Ishikawa (cell line): ENCODE results near the gene ATP6AP1.
A peak's percentile ranks its signal among the peaks of the same experiment; 100 is the strongest.

Experiments used
- CEBPB ChIP-seq: IDR thresholded peaks from 2 replicates; pipeline ENCODE4 v1.6.1; 2012
- CREB1 ChIP-seq: IDR thresholded peaks from 2 replicates; pipeline ENCODE4 v1.6.1; 2012; ENCODE audit warnings: low read depth
- EGR1 ChIP-seq: IDR thresholded peaks from 2 replicates; pipeline ENCODE4 v1.6.1; 2012
- EP300 ChIP-seq: IDR thresholded peaks from 2 replicates; pipeline ENCODE4 v1.6.1; 2012; ENCODE audit warnings: borderline replicate concordance
- FOXM1 ChIP-seq: IDR thresholded peaks from 2 replicates; pipeline ENCODE4 v1.6.1; 2012; ENCODE audit warnings: low read depth, borderline replicate concordance
- NFIC ChIP-seq: IDR thresholded peaks from 2 replicates; pipeline ENCODE4 v1.6.1; 2012
- RAD21 ChIP-seq: IDR thresholded peaks from 2 replicates; pipeline ENCODE4 v1.6.1; 2012; ENCODE audit warnings: low read depth
- TAF1 ChIP-seq: IDR thresholded peaks from 2 replicates; pipeline ENCODE4 v1.6.1; 2012; ENCODE audit warnings: low read depth, mild to moderate bottlenecking
- TCF12 ChIP-seq: IDR thresholded peaks from 2 replicates; pipeline ENCODE4 v1.6.1; 2012; ENCODE audit warnings: low read depth
- TEAD4 ChIP-seq: IDR thresholded peaks from 2 replicates; pipeline ENCODE4 v1.6.1; 2012
- YY1 ChIP-seq: IDR thresholded peaks from 2 replicates; pipeline ENCODE4 v1.6.1; 2012; ENCODE audit warnings: low read depth
- ZBTB7A ChIP-seq: IDR thresholded peaks from 2 replicates; pipeline ENCODE4 v1.6.1; 2012; ENCODE audit warnings: low read depth
- TF ChIP-seq, protein P1 (sequence below): IDR thresholded peaks from 2 replicates; pipeline ENCODE4 v1.6.1; 2012
- TF ChIP-seq, protein P2 (sequence below): IDR thresholded peaks from 2 replicates; pipeline ENCODE4 v1.6.1; 2012; ENCODE audit warnings: low read depth, mild to moderate bottlenecking
- TF ChIP-seq, protein P3 (sequence below): IDR thresholded peaks from 2 replicates; pipeline ENCODE4 v1.6.1; 2012

The ATP6AP1 gene

DNA sequence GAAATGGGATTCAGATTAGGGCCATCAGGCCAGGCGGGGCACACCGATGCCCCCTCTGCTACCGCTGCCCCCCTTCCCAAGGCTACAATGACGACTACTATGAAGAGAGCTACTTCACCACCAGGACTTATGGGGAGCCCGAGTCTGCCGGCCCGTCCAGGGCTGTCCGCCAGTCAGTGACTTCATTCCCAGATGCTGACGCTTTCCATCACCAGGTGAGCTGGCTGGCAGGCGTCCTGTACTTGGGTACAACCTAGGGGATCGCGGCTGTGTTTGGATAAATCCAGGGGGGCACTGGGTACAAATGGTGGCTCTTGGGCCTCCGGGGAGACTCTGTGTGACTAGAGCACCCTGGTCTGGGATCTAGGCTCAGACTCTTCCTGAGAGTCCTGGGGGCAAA is 48.3 kb upstream of the ATP6AP1 start:
- TF ChIP-seq YY1: no peak

DNA sequence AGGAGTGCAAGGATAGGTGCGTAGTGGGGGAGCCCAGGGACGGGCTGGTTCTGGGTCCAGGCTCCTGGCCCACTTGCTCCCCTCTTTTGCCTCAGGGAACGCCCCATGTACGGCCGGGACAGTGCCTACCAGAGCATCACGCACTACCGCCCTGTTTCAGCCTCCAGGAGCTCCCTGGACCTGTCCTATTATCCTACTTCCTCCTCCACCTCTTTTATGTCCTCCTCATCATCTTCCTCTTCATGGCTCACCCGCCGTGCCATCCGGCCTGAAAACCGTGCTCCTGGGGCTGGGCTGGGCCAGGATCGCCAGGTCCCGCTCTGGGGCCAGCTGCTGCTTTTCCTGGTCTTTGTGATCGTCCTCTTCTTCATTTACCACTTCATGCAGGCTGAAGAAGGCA is 47.7 kb upstream of the ATP6AP1 start:
- TF ChIP-seq EGR1 (no peak), YY1 (no peak), CREB1 (no peak), CEBPB (no peak), TCF12 (no peak), NFIC (no peak), ZBTB7A (no peak), TEAD4 (no peak), TAF1 (no peak), EP300 (no peak)
- TF ChIP-seq, protein P1, sequence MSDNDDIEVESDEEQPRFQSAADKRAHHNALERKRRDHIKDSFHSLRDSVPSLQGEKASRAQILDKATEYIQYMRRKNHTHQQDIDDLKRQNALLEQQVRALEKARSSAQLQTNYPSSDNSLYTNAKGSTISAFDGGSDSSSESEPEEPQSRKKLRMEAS: no peak
- TF ChIP-seq, protein P2, sequence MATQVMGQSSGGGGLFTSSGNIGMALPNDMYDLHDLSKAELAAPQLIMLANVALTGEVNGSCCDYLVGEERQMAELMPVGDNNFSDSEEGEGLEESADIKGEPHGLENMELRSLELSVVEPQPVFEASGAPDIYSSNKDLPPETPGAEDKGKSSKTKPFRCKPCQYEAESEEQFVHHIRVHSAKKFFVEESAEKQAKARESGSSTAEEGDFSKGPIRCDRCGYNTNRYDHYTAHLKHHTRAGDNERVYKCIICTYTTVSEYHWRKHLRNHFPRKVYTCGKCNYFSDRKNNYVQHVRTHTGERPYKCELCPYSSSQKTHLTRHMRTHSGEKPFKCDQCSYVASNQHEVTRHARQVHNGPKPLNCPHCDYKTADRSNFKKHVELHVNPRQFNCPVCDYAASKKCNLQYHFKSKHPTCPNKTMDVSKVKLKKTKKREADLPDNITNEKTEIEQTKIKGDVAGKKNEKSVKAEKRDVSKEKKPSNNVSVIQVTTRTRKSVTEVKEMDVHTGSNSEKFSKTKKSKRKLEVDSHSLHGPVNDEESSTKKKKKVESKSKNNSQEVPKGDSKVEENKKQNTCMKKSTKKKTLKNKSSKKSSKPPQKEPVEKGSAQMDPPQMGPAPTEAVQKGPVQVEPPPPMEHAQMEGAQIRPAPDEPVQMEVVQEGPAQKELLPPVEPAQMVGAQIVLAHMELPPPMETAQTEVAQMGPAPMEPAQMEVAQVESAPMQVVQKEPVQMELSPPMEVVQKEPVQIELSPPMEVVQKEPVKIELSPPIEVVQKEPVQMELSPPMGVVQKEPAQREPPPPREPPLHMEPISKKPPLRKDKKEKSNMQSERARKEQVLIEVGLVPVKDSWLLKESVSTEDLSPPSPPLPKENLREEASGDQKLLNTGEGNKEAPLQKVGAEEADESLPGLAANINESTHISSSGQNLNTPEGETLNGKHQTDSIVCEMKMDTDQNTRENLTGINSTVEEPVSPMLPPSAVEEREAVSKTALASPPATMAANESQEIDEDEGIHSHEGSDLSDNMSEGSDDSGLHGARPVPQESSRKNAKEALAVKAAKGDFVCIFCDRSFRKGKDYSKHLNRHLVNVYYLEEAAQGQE: no peak
- TF ChIP-seq, protein P3, sequence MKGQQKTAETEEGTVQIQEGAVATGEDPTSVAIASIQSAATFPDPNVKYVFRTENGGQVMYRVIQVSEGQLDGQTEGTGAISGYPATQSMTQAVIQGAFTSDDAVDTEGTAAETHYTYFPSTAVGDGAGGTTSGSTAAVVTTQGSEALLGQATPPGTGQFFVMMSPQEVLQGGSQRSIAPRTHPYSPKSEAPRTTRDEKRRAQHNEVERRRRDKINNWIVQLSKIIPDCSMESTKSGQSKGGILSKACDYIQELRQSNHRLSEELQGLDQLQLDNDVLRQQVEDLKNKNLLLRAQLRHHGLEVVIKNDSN: no peak

DNA sequence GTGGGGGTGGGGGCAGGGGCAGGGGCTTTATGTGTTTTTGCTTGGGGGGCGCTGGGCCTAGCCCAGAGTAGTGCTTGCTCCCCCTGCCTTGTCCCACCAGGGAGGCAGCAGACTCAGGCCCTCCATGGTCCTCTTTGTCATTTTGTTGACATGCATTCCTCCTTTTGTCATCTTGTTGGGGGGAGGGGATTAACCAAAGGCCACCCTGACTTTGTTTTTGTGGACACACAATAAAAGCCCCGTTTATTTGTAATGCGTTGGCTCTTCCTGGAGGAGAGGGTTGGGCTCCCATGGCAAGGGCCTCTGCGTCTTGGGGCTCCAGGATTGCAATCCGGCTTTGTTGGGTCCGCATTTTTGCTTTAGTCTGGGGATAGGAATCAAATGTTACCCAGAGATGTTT is 47.2 kb upstream of the ATP6AP1 start:
- no peak for TF ChIP-seq EP300
- no peak for TF ChIP-seq CREB1
- no peak for TF ChIP-seq TAF1
- TF ChIP-seq FOXM1: no peak
- TF ChIP-seq ZBTB7A: no peak
- no peak for TF ChIP-seq TEAD4
- no peak for TF ChIP-seq NFIC
- no peak for TF ChIP-seq YY1
- TF ChIP-seq, protein P1: no peak
- TF ChIP-seq, protein P3: no peak
- TF ChIP-seq RAD21: no peak
- no peak for TF ChIP-seq TCF12
- TF ChIP-seq, protein P2: no peak
- no peak for TF ChIP-seq EGR1
- no peak for TF ChIP-seq CEBPB

DNA sequence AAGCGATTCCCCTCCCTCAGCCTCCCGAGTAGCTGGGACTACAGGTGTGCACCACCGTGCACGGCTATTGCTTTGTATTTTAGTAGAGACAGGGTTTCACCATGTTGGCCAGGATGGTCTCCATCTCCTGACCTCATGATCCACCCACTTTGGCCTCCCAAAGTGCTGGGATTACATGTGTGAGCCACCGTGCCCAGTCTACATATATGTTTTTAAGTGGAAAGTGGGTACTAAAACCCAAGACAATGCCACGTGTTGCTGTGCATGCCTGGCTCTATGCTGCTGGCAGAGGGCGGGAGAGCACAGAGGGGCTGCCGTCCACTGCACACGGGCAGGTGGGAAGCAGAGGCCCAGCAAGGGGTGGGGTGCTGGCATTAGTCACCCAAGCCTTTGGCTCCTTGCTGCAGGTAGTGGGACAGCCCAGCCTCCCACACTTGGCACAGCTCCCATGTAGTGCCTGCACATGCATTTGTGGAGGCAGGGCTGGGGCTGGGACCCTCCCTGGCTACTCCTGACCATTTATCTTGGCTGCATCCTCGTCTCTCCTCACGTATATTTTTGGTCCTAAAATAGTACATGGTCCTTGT is 45.9 kb upstream of the ATP6AP1 start:
- TF ChIP-seq NFIC (peak; percentile 39), CEBPB (no peak)

DNA sequence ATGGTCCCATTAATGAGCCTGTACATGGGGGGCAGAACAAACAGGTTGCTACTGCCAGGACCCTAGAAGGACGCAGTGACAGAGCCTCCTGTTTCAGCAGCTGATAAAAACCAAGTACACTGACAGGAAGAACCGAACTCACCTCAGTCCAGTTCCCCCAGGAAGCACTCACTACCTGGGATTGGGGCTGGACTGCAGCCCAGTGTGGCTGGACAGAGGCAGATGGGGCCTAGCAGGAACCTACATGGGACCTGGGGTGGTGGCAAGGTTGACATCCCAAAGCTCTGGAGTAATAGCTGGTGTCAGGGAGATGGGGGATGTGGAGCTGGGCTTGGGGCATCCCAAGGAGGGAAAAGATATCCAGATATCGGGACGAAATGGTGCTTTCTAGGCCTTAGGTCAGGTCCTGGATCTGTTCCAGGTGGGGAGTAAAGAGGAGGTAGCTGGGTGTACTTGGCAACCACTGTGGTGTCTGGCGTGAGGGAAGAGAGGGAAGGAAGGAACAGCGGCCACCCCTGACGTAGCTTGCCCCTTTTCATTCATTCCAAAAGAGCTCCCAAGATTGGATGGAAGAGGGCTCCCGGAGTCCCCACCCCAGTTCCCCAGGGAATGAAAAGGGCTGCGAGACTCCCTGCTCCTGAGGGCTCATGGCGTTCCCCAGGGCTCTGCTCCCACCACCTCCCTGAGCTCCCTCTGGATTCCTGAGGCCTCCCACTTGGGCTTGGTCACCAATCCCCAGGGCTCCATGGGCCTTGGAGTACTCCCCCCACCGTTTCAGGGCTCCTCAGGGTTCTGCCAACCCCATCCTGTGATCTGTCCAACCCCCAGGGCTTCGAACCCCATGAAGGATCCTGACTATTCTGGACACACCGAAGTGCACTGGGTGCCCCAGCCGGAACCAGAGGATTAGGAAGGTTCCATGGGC is 44.9 kb upstream of the ATP6AP1 start:
- TF ChIP-seq, protein P3: no peak
- no peak for TF ChIP-seq ZBTB7A
- no peak for TF ChIP-seq CEBPB
- no peak for TF ChIP-seq RAD21
- no peak for TF ChIP-seq TAF1
- no peak for TF ChIP-seq EGR1
- no peak for TF ChIP-seq TEAD4
- TF ChIP-seq CREB1: no peak
- TF ChIP-seq FOXM1: no peak
- no peak for TF ChIP-seq TCF12
- no peak for TF ChIP-seq NFIC
